WI38 (cell line): ENCODE results near the gene ZNF618.
"Not testable (repeated sequence)": the region's sequence is repeated elsewhere in the genome, so short reads cannot be mapped to it uniquely, and the experiment has no call there.

Experiments
- H3K4me3 ChIP-seq: 2 replicates; pipeline ENCODE4 v1.5.1; 2011; ENCODE audit warnings: low read depth, mild to moderate bottlenecking, control low read depth, low read length
- TF ChIP-seq, protein P1 (sequence below): IDR thresholded peaks from 2 replicates; pipeline ENCODE4 v1.5.1; 2012; ENCODE audit warnings: low read depth, mild to moderate bottlenecking, control low read depth, low read length

ZNF618 gene

DNA sequence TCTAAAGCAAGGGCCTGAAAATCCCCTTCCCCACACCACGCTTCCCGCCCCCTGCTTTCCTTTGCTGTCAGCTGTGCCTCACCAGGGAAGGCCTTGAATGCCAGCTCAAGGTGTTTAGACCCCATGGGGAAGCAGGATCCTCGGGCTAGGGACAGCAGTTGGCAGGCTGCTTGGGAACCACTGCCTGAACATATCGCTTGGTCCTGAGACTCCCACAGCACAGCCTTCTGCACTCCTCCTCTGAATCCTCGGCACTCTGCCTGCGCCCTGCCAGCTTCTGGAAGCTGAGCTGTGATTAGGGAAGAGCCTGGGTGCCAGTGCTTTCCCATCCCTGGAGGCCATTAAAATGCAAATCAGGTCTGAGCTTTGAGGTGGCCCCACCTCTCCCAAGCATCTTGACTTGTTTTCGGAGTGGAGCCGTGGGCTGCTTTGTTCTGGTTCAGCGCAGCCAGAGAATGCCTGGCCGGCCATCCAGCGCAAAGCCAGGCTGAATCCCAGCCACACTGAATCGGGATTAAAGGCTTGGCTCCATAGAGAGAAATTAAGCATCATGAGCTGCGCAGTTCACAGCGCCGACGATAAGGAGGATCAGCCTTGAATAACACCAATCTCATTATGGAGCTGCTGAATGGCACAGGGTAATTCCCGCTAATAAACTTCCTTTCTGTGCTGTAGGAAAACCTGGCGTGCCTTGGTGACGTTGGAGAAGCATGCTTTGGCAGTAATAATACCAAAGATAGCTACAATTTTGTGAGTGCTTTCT, 162.0 kb downstream of the ZNF618 start:
- TF ChIP-seq, protein P1, sequence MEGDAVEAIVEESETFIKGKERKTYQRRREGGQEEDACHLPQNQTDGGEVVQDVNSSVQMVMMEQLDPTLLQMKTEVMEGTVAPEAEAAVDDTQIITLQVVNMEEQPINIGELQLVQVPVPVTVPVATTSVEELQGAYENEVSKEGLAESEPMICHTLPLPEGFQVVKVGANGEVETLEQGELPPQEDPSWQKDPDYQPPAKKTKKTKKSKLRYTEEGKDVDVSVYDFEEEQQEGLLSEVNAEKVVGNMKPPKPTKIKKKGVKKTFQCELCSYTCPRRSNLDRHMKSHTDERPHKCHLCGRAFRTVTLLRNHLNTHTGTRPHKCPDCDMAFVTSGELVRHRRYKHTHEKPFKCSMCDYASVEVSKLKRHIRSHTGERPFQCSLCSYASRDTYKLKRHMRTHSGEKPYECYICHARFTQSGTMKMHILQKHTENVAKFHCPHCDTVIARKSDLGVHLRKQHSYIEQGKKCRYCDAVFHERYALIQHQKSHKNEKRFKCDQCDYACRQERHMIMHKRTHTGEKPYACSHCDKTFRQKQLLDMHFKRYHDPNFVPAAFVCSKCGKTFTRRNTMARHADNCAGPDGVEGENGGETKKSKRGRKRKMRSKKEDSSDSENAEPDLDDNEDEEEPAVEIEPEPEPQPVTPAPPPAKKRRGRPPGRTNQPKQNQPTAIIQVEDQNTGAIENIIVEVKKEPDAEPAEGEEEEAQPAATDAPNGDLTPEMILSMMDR, result no peak
- no peak overlapping the region for H3K4me3 ChIP-seq

DNA sequence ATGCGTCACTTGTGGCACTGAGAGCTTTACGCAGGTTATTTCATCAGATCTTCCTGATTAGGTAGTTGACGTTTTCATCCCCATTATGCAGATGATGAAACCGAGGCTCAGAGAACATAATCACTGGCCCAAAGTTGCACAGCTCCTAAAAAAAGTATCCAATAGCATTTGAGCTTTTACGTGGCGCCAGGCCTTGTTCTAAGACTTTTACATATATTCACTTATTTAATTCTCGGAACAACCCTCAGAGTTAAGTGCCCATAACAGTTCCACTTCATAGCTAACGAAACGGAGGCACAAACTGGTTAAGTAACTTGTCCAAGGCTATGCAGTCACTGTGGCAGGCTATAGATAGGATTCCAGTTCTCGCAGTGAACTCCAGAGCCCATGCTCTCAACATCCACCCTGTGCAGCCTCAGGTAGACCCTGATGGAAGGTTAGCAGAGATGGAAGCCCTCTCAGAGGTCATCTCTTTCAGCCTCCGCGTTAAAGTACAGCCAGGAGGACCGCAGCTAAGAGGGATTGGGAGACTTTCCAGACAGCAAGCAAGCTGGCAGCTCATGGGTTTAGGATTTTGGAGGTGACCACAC, 162.7 kb downstream of the ZNF618 start:
- H3K4me3 ChIP-seq, result no peak overlapping the region
- TF ChIP-seq, protein P1, result no peak

DNA sequence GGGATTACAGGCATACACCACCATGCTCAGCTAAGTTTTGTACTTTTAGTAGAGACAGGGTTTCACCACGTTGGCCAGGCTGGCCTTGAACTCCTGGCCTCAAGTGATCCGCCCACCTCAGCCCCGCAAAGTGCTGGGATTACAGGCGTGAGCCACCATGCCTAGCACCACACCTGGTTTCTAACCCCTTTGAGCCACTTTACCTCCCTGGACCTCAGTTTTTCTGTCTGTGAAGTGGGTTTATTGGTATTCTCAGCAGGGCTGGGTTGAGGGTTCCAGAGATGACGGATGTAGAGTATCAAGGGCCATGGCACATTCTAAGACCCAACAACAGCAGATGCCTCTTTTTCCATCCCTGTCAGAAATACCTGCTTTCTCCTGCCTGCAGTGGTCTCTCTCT, 163.4 kb downstream of the ZNF618 start:
- TF ChIP-seq, protein P1, result no peak
- no peak overlapping the region for H3K4me3 ChIP-seq

DNA sequence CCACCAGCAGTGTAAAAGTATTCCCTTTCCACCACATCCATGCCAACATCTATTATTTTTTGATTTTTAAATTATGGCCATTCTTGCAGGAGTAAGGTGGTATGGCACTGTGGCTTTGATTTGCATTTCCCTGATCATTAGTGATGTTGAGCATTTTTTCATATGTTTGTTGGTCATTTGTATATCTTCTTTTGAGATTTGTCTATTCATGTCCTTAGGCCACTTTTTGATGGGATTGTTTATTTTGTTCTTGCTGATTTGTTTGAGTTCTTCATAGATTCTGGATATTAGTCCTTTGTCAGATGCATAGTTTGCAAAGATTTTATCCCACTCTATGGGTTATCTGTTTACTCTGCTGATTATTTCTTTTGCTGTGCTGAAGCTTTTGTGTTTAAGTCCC, 167.6 kb downstream of the ZNF618 start:
- H3K4me3 ChIP-seq, result not testable (repeated sequence)

DNA sequence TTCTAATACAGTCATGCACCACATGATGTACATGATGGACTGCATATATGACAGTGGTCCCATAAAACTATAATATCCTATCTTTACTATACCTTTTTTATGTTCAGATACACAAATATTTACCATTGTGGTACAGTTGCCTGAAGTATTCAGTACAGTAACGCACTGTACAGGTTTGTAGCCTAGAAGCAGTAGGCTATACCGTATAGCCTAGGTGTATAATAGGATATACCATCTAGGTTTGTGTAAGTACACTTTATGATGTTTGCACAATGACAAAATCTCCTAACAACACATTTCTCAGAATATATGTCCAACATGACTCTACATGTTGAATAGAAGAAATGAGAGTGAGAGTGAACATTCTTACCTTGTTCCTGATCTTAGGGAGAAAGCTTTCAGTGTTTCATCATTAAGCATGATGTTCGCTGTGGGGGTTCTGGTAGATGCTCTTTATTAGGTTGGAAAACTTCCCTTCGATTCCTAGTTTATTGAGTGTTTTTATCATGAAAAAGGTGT, 170.2 kb downstream of the ZNF618 start:
- H3K4me3 ChIP-seq, result no peak overlapping the region
- TF ChIP-seq, protein P1, result no peak

DNA sequence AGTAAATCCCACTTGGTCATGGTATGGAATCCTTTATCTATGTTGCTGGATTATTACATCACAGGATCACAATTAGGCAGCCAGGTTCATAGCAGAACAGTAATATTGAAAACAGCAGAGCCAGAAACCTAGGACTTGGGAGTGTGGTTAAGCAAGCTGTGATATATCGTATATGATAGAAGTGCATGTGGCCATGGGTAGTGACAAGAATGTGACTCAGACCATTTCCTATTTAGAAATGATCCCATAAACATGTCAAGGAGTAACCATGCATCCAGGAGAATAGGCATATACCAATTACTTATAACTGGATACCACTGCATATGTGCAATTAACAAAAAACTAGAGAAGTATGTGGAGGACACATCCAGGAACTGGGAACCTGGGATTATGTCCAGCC, 170.8 kb downstream of the ZNF618 start:
- H3K4me3 ChIP-seq, result no peak overlapping the region
- TF ChIP-seq, protein P1, result no peak

DNA sequence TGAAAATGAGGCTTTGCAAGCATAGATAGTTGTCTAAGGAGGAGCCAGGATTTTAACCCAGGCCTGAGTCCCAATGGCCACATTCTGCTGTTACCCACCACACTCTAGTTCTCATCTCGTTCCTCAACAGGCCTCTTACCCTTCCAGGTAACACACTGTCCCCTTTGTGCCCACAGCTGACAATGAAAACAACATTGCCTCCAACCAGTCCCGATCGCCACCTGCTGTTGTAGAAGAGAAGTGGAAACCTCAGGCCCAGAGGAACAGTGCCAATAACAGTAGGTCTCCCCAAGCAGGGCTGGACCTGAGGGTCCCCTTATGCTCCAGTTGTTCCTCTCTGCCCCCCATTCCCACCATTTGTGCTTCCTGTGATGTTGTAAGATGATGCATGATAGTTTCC, 171.6 kb downstream of the ZNF618 start:
- TF ChIP-seq, protein P1, result no peak
- no peak overlapping the region for H3K4me3 ChIP-seq
